HepG2 (cell line): ENCODE data around the gene PM20D1. TPM values are rescaled to one million over a fixed set of nuclear protein-coding genes. Genes with fewer than 3 reads are reported as not detected.
"Not testable (repeated sequence)": the region's sequence is repeated elsewhere in the genome, so short reads cannot be mapped to it uniquely, and the experiment has no call there.

Experiments
- ATAC-seq: fragments of 200-7000 bp; cut with Tn5 transposase; 3 replicates; pipeline ENCODE4 v1.9.1; 2020; ENCODE audit warnings: mild to moderate bottlenecking, moderate library complexity
- BruUV-seq: library from RNA; stranded (reverse); fragments of 400-500 nt; replicated peaks from 2 replicates; lab custom pipeline; 2021; lab: Mats Ljungman, UMichigan
- CTCF ChIA-PET: fragments of 300-600 bp; formaldehyde crosslinking; extraction: SDS; loops from one replicate; lab custom pipeline; 2021; ENCODE audit warnings: low total read pairs, inconsistent platforms, low intra/inter-chr PET ratio; lab: Yijun Ruan, JAX
- POLR2A ChIA-PET: fragments of 350-600 bp; sonication (Branson Sonifier 250); formaldehyde crosslinking; loops from one replicate; lab custom pipeline; 2020; ENCODE audit warnings: antibody characterized with exemption, inconsistent platforms; lab: Yijun Ruan, JAX
- DNase-seq: peaks from one replicate; pipeline ENCODE4 v3.0.0-alpha.2; 2015; ENCODE audit warnings: low spot score
- FAIRE-seq: peaks from 3 replicates; lab custom pipeline; 2011; peaks lifted over from hg19 to GRCh38; lab: Jason Lieb, UNC
- H2AFZ ChIP-seq: one replicate; pipeline ENCODE4 v1.6.1; 2011; ENCODE audit warnings: low read length, inconsistent platforms
- H3K27ac ChIP-seq: fragments of 300-600 bp; 3 replicates; pipeline ENCODE4 v1.8.0; 2011; ENCODE audit warnings: mixed run types, mild to moderate bottlenecking, mixed read lengths, low read length, inconsistent platforms; ENCODE audit not compliant: insufficient read depth; ENCODE audit errors: extremely low read length
- H3K27me3 ChIP-seq, 2 experiments: fragments of 200-600 bp in 1 of 2; 2 replicates in 1 of 2; 3 replicates in 1 of 2; pipeline versions ENCODE4 v1.6.0 to v1.8.0; 2011; ENCODE audit warnings: low read length in 2 of 2, mild to moderate bottlenecking in 2 of 2, moderate library complexity in 2 of 2, inconsistent platforms in 1 of 2; ENCODE audit not compliant: insufficient read depth in 2 of 2, control insufficient read depth in 1 of 2
- H3K36me3 ChIP-seq, 2 experiments: fragments of 200-600 bp in 1 of 2; replicated peaks in 1 of 2; 2 replicates in 1 of 2; 3 replicates in 1 of 2; pipeline versions ENCODE4 v1.5.1 to v1.8.0; 2011; ENCODE audit warnings: low read length in 2 of 2, inconsistent platforms in 1 of 2; ENCODE audit not compliant: insufficient read depth in 2 of 2, control insufficient read depth in 1 of 2
- H3K4me1 ChIP-seq: 2 replicates; pipeline ENCODE4 v1.5.1; 2012; ENCODE audit warnings: low read length, inconsistent platforms; ENCODE audit not compliant: insufficient read depth
- H3K4me2 ChIP-seq: 2 replicates; pipeline ENCODE4 v1.6.0; 2011; ENCODE audit warnings: low read depth, low read length, inconsistent platforms
- H3K4me3 ChIP-seq, 3 experiments: fragments of 200-600 bp in 1 of 3; sonication (generic), shearing (Covaris generic) in 1 of 3; replicated peaks in 1 of 3; 2 replicates each; pipeline ENCODE4 v1.5.1; 2011 to 2016; ENCODE audit warnings: low read length in 3 of 3, inconsistent platforms in 2 of 3, low read depth in 2 of 3, mild to moderate bottlenecking in 2 of 3, control low read depth in 1 of 3, mixed read lengths in 1 of 3; ENCODE audit not compliant: insufficient read depth in 1 of 3
- H3K79me2 ChIP-seq: one replicate; pipeline ENCODE4 v1.6.1; 2011; ENCODE audit warnings: low read length, inconsistent platforms; ENCODE audit not compliant: insufficient read depth
- H3K9ac ChIP-seq: 2 replicates; pipeline ENCODE4 v1.6.0; 2011; ENCODE audit warnings: mild to moderate bottlenecking, low read depth, low read length, inconsistent platforms; ENCODE audit not compliant: insufficient read depth
- H3K9me3 ChIP-seq: 2 replicates; pipeline ENCODE4 v1.5.1; 2012; ENCODE audit warnings: mild to moderate bottlenecking, low read length
- H4K20me1 ChIP-seq: 2 replicates; pipeline ENCODE4 v1.6.0; 2011; ENCODE audit warnings: inconsistent platforms, mild to moderate bottlenecking, low read length, moderate library complexity; ENCODE audit not compliant: insufficient read depth
- CTCF ChIP-seq: sonication (generic); formaldehyde crosslinking; IDR thresholded peaks from 2 replicates; pipeline ENCODE4 v1.5.0; 2020; ENCODE audit warnings: mild to moderate bottlenecking, missing genetic modification reagents, moderate library complexity
- HNF4A ChIP-seq: sonication (generic); formaldehyde crosslinking; IDR thresholded peaks from 2 replicates; pipeline ENCODE4 v1.4.0; 2020; ENCODE audit warnings: missing genetic modification reagents
- SRSF9 ChIP-seq: fragments of 200-400 bp; formaldehyde crosslinking; IDR thresholded peaks from 2 replicates; pipeline ENCODE4 v1.6.1; 2018; ENCODE audit warnings: borderline replicate concordance, mild to moderate bottlenecking, low read depth, low read length; ENCODE audit not compliant: insufficient read depth, poor library complexity, severe bottlenecking
- TAF15 ChIP-seq: fragments of 200-400 bp; formaldehyde crosslinking; IDR thresholded peaks from one replicate; pipeline ENCODE4 v1.6.1; 2018; ENCODE audit warnings: mild to moderate bottlenecking, low read depth, low read length; ENCODE audit not compliant: poor library complexity, severe bottlenecking
- ZNF331 ChIP-seq: sonication (generic); formaldehyde crosslinking; IDR thresholded peaks from 2 replicates; pipeline ENCODE4 v1.4.0; 2020; ENCODE audit warnings: missing genetic modification reagents
- WGBS: methylation state at CpG from one replicate; pipeline ENCODE4 v1.1.6; 2017; ENCODE audit warnings: low lambda C conversion rate; 5-methylcytosine and 5-hydroxymethylcytosine counted together
- in situ Hi-C: cut with HindIII; loops from 2 replicates; pipeline ENCODE4 v1.10.0; 2017; ENCODE audit warnings: low pct_unique_long_range_greater_than_20kb; ENCODE audit not compliant: extremely low pct_ligation_motif_present
- intact Hi-C: fragments of 100-400 bp; cut with micrococcal nuclease; formaldehyde crosslinking; loops from one replicate; pipeline ENCODE4 v1.10.0; 2022; ENCODE audit not compliant: unreplicated experiment
- polyA plus RNA-seq, 8 experiments: library from polyadenylated mRNA; depleted of rRNA in 3 of 8; stranded (reverse) in 7 of 8; unstranded in 1 of 8; fragments of >200 nt; fragmentation: Illumina TruSeq in 4 of 8; extraction: Trizol in 4 of 8; gene quantifications; 2 replicates each; pipeline versions ENCODE4 v1.2.1 to v1.2.3, GENCODE V29; 2011 to 2016; ENCODE audit warnings: low read depth in 4 of 8, missing spikeins in 1 of 8, mixed read lengths in 1 of 8; ENCODE audit not compliant: insufficient read depth in 1 of 8
- total RNA-seq, 5 experiments: library from RNA; depleted of rRNA; stranded (reverse); fragments of >200 nt; fragmentation: Illumina TruSeq; extraction: Trizol; gene quantifications; 2 replicates each; pipeline ENCODE4 v1.2.3, GENCODE V29; 2016; ENCODE audit warnings: low read depth in 1 of 5

Gene PM20D1
- total and polyA plus RNA-seq, 2 of the 13 experiments (the other 11 are each of a cell fraction or from before 2014, with no cell fraction given): not detected

- no peak for ATAC-seq
- TF ChIP-seq HNF4A (CRISPR knock-in tag) (no peak), ZNF331 (CRISPR knock-in tag) (no peak), SRSF9 (no peak), TAF15 (no peak), CTCF (CRISPR knock-in tag) (peak; percentile 12; the same call in 1 of the 2 replicates)
- WGBS: 100% methylated on average over 1 of the region's 5 CpGs
These were observed 25.8 kb downstream of the PM20D1 start for GRCh38 chr1:205824180-205824579.

GRCh38 chr1:205823260-205823659 is 26.7 kb downstream of the PM20D1 start:
- H3K4me3 ChIP-seq, H3K36me3 ChIP-seq, CTCF ChIA-PET, ATAC-seq, H3K79me2 ChIP-seq, POLR2A ChIA-PET, DNase-seq, BruUV-seq, H4K20me1 ChIP-seq, H3K27ac ChIP-seq, in situ Hi-C loops, intact Hi-C loops, H3K4me2 ChIP-seq, H3K4me1 ChIP-seq, H3K9me3 ChIP-seq, H3K9ac ChIP-seq, H2AFZ ChIP-seq, FAIRE-seq: not testable (repeated sequence)
- peaks cover 0 to 14% of the 10 kb centered on the region in 2 experiments; a peak in 2 of 5 replicates for H3K27me3 ChIP-seq
- 26% methylated on average over 2 of the region's 2 CpGs for WGBS

More at GRCh38 chr1:205824180-205824579, 25.8 kb downstream of the PM20D1 start:
- intact Hi-C loops (no loop called here), in situ Hi-C loops (no loop called here)
- Histone ChIP-seq H3K9me3 (no peaks in the 10 kb centered on the region), H3K4me3 (no peak overlapping the region), H3K4me1 (no peaks in the 10 kb centered on the region), H3K4me2 (no peak overlapping the region), H4K20me1 (no peaks in the 10 kb centered on the region), H3K79me2 (no peaks in the 10 kb centered on the region), H3K36me3 (no peaks in the 10 kb centered on the region), H3K9ac (no peak overlapping the region), H3K27me3 (peaks cover 0 to 17% of the 10 kb centered on the region in 2 experiments; a peak in 2 of 5 replicates), H2AFZ (no peak overlapping the region), H3K27ac (no peak overlapping the region)
- DNase-seq (no peak), FAIRE-seq (no peak)
- ChIA-PET CTCF (no interaction called here), POLR2A (no interaction called here)
- no TSS peak for BruUV-seq
